A673 (cell line): ENCODE measurements around the gene GLI3. TPM values are rescaled to one million over a fixed set of nuclear protein-coding genes. Genes with fewer than 3 reads are reported as not detected.

Experiments used
- BruUV-seq: library from RNA; stranded (reverse); fragments of 400-500 nt; replicated peaks from 2 replicates; lab custom pipeline; 2021; lab: Mats Ljungman, UMichigan
- CTCF ChIA-PET: fragments of 300-600 bp; sonication (Branson Sonifier 250); formaldehyde crosslinking; loops from one replicate; lab custom pipeline; 2022; ENCODE audit warnings: antibody characterized with exemption; lab: Charles Lee
- POLR2A ChIA-PET: fragments of 300-600 bp; sonication (Branson Sonifier 250); formaldehyde crosslinking; loops from one replicate; lab custom pipeline; 2022; ENCODE audit warnings: antibody characterized with exemption; ENCODE audit not compliant: low non-redundant PET; lab: Charles Lee
- DNase-seq: peaks from one replicate; pipeline ENCODE4 v3.0.0-alpha.2; 2015; ENCODE audit warnings: low spot score
- H3K27ac ChIP-seq: fragments of 200-600 bp; sonication (generic); 2 replicates; pipeline ENCODE4 v1.5.1; 2016; ENCODE audit warnings: mixed run types, low read depth, mild to moderate bottlenecking, mixed read lengths, antibody characterized with exemption, low read length; ENCODE audit not compliant: poor library complexity, severe bottlenecking
- H3K27me3 ChIP-seq: fragments of 200-600 bp; sonication (generic); replicated peaks from 2 replicates; pipeline ENCODE4 v1.6.1; 2017; ENCODE audit warnings: mixed run types, low read depth, mild to moderate bottlenecking, mixed read lengths, antibody characterized with exemption, low read length; ENCODE audit not compliant: insufficient read depth, poor library complexity
- H3K36me3 ChIP-seq: fragments of 200-600 bp; sonication (generic); 2 replicates; pipeline ENCODE4 v1.6.1; 2016; ENCODE audit warnings: mixed run types, mild to moderate bottlenecking, mixed read lengths, antibody characterized with exemption, low read length; ENCODE audit not compliant: insufficient read depth, poor library complexity, severe bottlenecking
- H3K4me1 ChIP-seq: fragments of 200-600 bp; sonication (generic); 2 replicates; pipeline ENCODE4 v1.6.1; 2017; ENCODE audit warnings: mixed run types, mild to moderate bottlenecking, mixed read lengths, antibody characterized with exemption, low read length; ENCODE audit not compliant: insufficient read depth, poor library complexity, severe bottlenecking
- H3K4me3 ChIP-seq: fragments of 200-600 bp; sonication (generic); 2 replicates; pipeline ENCODE4 v1.5.1; 2016; ENCODE audit warnings: low read depth, mixed run types, mild to moderate bottlenecking, mixed read lengths, low read length; ENCODE audit not compliant: poor library complexity, severe bottlenecking
- H3K9me3 ChIP-seq: fragments of 200-600 bp; sonication (generic); 2 replicates; pipeline ENCODE4 v1.6.1; 2016; ENCODE audit warnings: mixed run types, low read depth, mild to moderate bottlenecking, mixed read lengths, antibody characterized with exemption, low read length; ENCODE audit not compliant: poor library complexity, severe bottlenecking
- CTCF ChIP-seq: fragments of 300-800, 200-600 bp; sonication (generic); conservative IDR thresholded peaks from 2 replicates; pipeline ENCODE4 v1.5.1; 2017; ENCODE audit warnings: low read depth, mild to moderate bottlenecking, antibody characterized with exemption, low read length, moderate library complexity, mixed read lengths
- EZH2 ChIP-seq: fragments of 200-600 bp; sonication (generic); IDR thresholded peaks from 2 replicates; pipeline ENCODE4 v1.6.1; 2017; ENCODE audit warnings: borderline replicate concordance, low read depth, mild to moderate bottlenecking, mixed read lengths, antibody characterized with exemption, low read length; ENCODE audit not compliant: poor library complexity, severe bottlenecking
- intact Hi-C: fragments of 100-400 bp; cut with micrococcal nuclease; formaldehyde crosslinking; loops from one replicate; pipeline ENCODE4 v1.10.0; 2022; ENCODE audit not compliant: unreplicated experiment
- total RNA-seq: library from RNA; stranded (reverse); gene quantifications from 2 replicates; pipeline ENCODE4 v1.2.3, GENCODE V29; 2021

GLI3 gene
- total RNA-seq, 1 experiment from 2014 or later = 52.6 TPM

GRCh38 chr7:42090806-42091205 lies 146.2 kb downstream of the GLI3 start:
- Histone ChIP-seq H3K9me3 (no peaks in the 10 kb centered on the region), H3K27ac (no peak overlapping the region), H3K4me1 (peaks cover 15% of the 10 kb centered on the region), H3K27me3 (no peaks in the 10 kb centered on the region), H3K4me3 (no peak overlapping the region), H3K36me3 (no peaks in the 10 kb centered on the region)
- intact Hi-C loops = no loop called here
- TF ChIP-seq EZH2 = no peak
- TF ChIP-seq CTCF = no peak
- POLR2A ChIA-PET = no interaction called here
- CTCF ChIA-PET = no interaction called here
- BruUV-seq = no TSS peak
- DNase-seq = no peak

GRCh38 chr7:42090056-42090455 lies 147.0 kb downstream of the GLI3 start:
- BruUV-seq = no TSS peak
- H3K27ac ChIP-seq = no peak overlapping the region
- no peaks in the 10 kb centered on the region for H3K36me3 ChIP-seq
- H3K4me3 ChIP-seq = no peak overlapping the region
- ChIA-PET POLR2A (no interaction called here), CTCF (no interaction called here)
- intact Hi-C loops = no loop called here
- TF ChIP-seq CTCF (no peak), EZH2 (no peak)
- H3K9me3 ChIP-seq = no peaks in the 10 kb centered on the region
- DNase-seq = no peak
- H3K27me3 ChIP-seq = no peaks in the 10 kb centered on the region
- peaks cover 9% of the 10 kb centered on the region for H3K4me1 ChIP-seq

- Histone ChIP-seq H3K4me1 (peaks cover 6% of the 10 kb centered on the region), H3K27ac (no peak overlapping the region), H3K4me3 (no peak overlapping the region), H3K36me3 (no peaks in the 10 kb centered on the region), H3K9me3 (no peaks in the 10 kb centered on the region), H3K27me3 (no peaks in the 10 kb centered on the region)
- ChIA-PET POLR2A (no interaction called here), CTCF (no interaction called here)
- TF ChIP-seq CTCF = no peak
- TF ChIP-seq EZH2 = no peak
- no peak for DNase-seq
- intact Hi-C loops = no loop called here
- no TSS peak for BruUV-seq
Observed at GRCh38 chr7:42087616-42088015, 149.4 kb downstream of the GLI3 start.
